GM19372 (cell line): ENCODE measurements around the gene TUBGCP2.

Source experiments
- ATAC-seq: cut with Tn5 transposase; IDR thresholded peaks from one replicate; pipeline ENCODE4 v1.9.1; 2021; ENCODE audit warnings: mild to moderate bottlenecking, low read depth, moderate library complexity; ENCODE audit not compliant: unreplicated experiment

TUBGCP2 gene

GRCh38 chr10:133309100-133309719 is 538 bp upstream of the TUBGCP2 start:
- peak; percentile 76 for ATAC-seq

- no peak for ATAC-seq
Observed at GRCh38 chr10:133307776-133308420, 774 bp downstream of the TUBGCP2 start.

GRCh38 chr10:133306941-133307379 is 1.7 kb downstream of the TUBGCP2 start:
- no peak for ATAC-seq

GRCh38 chr10:133306097-133306476 is 2.6 kb downstream of the TUBGCP2 start:
- no peak for ATAC-seq

GRCh38 chr10:133303206-133303605 is 5.5 kb downstream of the TUBGCP2 start:
- ATAC-seq: no peak

- ATAC-seq: no peak
Observed at GRCh38 chr10:133302230-133302629, 6.4 kb downstream of the TUBGCP2 start.

- no peak for ATAC-seq
Observed at GRCh38 chr10:133299738-133300137, 8.9 kb downstream of the TUBGCP2 start.

- ATAC-seq: no peak
Observed at GRCh38 chr10:133299224-133299623, 9.4 kb downstream of the TUBGCP2 start.

- no peak for ATAC-seq
Observed at GRCh38 chr10:133298466-133298865, 10.2 kb downstream of the TUBGCP2 start.

- ATAC-seq: no peak
Observed at GRCh38 chr10:133297504-133297903, 11.2 kb downstream of the TUBGCP2 start.

- no peak for ATAC-seq
Observed at GRCh38 chr10:133295426-133296320, 13.0 kb downstream of the TUBGCP2 start.

GRCh38 chr10:133294189-133294588 is 14.5 kb downstream of the TUBGCP2 start:
- no peak for ATAC-seq

- no peak for ATAC-seq
Observed at GRCh38 chr10:133293810-133294119, 14.9 kb downstream of the TUBGCP2 start.

- no peak for ATAC-seq
Observed at GRCh38 chr10:133292919-133293809, 15.5 kb downstream of the TUBGCP2 start.

GRCh38 chr10:133289761-133290160 is 18.9 kb downstream of the TUBGCP2 start:
- no peak for ATAC-seq

GRCh38 chr10:133287832-133288500 is 20.7 kb downstream of the TUBGCP2 start:
- ATAC-seq: no peak

GRCh38 chr10:133286366-133286765 is 22.3 kb downstream of the TUBGCP2 start:
- no peak for ATAC-seq

GRCh38 chr10:133285217-133285616 is 23.5 kb downstream of the TUBGCP2 start:
- no peak for ATAC-seq

GRCh38 chr10:133283931-133284330 is 24.7 kb downstream of the TUBGCP2 start:
- no peak for ATAC-seq

- ATAC-seq: no peak
Observed at GRCh38 chr10:133282846-133283390, 25.8 kb downstream of the TUBGCP2 start.
